ENCODE results near the gene TXK.
A peak's percentile ranks its signal among the peaks of the same experiment; 100 is the strongest.

The TXK gene

GRCh38 chr4:48153791-48154550, 19.9 kb upstream of the TXK start:
- ATAC-seq (replicated peaks) (peak in 1 of 2 donors; percentile 56), DNase-seq (no peak)
- Mint-ChIP-seq H3K36me3 (peaks cover 52 to 76% of the 10 kb centered on the region in 2 donors), H3K9me3 (peaks cover 11 to 16% of the 10 kb centered on the region in 2 donors), H3K27me3 (no peaks in the 10 kb centered on the region), H3K4me1 (no peaks in the 10 kb centered on the region), H3K27ac (no peak overlapping the region), H3K4me3 (no peak overlapping the region)

- DNase-seq (no peak), ATAC-seq (replicated peaks) (no peak)
- peaks cover 6 to 10% of the 10 kb centered on the region in 2 donors for H3K9me3 Mint-ChIP-seq
- H3K27me3 Mint-ChIP-seq: no peaks in the 10 kb centered on the region
- H3K4me3 Mint-ChIP-seq: no peak overlapping the region
- peaks cover 45 to 62% of the 10 kb centered on the region in 2 donors for H3K36me3 Mint-ChIP-seq
- no peak overlapping the region for H3K27ac Mint-ChIP-seq
- H3K4me1 Mint-ChIP-seq: no peaks in the 10 kb centered on the region
Measured at GRCh38 chr4:48152259-48152658, 18.2 kb upstream of the TXK start.

- ATAC-seq (replicated peaks): no peak
- Mint-ChIP-seq H3K27ac (no peak overlapping the region), H3K9me3 (peaks cover 3 to 5% of the 10 kb centered on the region in 2 donors), H3K4me1 (no peaks in the 10 kb centered on the region), H3K4me3 (no peak overlapping the region), H3K36me3 (peaks cover 26 to 49% of the 10 kb centered on the region in 2 donors), H3K27me3 (no peaks in the 10 kb centered on the region)
- no peak for DNase-seq
Measured at GRCh38 chr4:48149827-48150370, 15.8 kb upstream of the TXK start.

- H3K36me3 Mint-ChIP-seq: peaks cover 15 to 43% of the 10 kb centered on the region in 2 donors
- H3K9me3 Mint-ChIP-seq: no peaks in the 10 kb centered on the region
- DNase-seq: no peak
- no peaks in the 10 kb centered on the region for H3K4me1 Mint-ChIP-seq
- H3K27me3 Mint-ChIP-seq: no peaks in the 10 kb centered on the region
- H3K27ac Mint-ChIP-seq: no peak overlapping the region
- no peak overlapping the region for H3K4me3 Mint-ChIP-seq
- no peak for ATAC-seq (replicated peaks)
Measured at GRCh38 chr4:48147621-48148020, 13.6 kb upstream of the TXK start.

GRCh38 chr4:48141048-48141447, 7.0 kb upstream of the TXK start:
- H3K27ac Mint-ChIP-seq: no peak overlapping the region
- ATAC-seq (replicated peaks) (peak; percentile 61 to 69), DNase-seq (no peak)
- no peaks in the 10 kb centered on the region for H3K27me3 Mint-ChIP-seq
- peaks cover 28 to 66% of the 10 kb centered on the region in 2 donors for H3K36me3 Mint-ChIP-seq
- peaks cover 25 to 41% of the 10 kb centered on the region in 2 donors for H3K4me1 Mint-ChIP-seq
- no peak overlapping the region for H3K4me3 Mint-ChIP-seq
- no peaks in the 10 kb centered on the region for H3K9me3 Mint-ChIP-seq

GRCh38 chr4:48139691-48140090, 5.6 kb upstream of the TXK start:
- Mint-ChIP-seq H3K4me3 (no peak overlapping the region), H3K36me3 (peaks cover 38 to 70% of the 10 kb centered on the region in 2 donors), H3K27ac (no peak overlapping the region), H3K27me3 (no peaks in the 10 kb centered on the region), H3K9me3 (no peaks in the 10 kb centered on the region), H3K4me1 (peaks cover 25 to 41% of the 10 kb centered on the region in 2 donors)
- ATAC-seq (replicated peaks) (no peak), DNase-seq (no peak)

GRCh38 chr4:48138936-48139335, 4.9 kb upstream of the TXK start:
- Mint-ChIP-seq H3K27me3 (no peaks in the 10 kb centered on the region), H3K36me3 (peaks cover 35 to 64% of the 10 kb centered on the region in 2 donors), H3K4me1 (peaks cover 25 to 47% of the 10 kb centered on the region in 2 donors), H3K27ac (no peak overlapping the region), H3K4me3 (peak overlapping the region in 1 of 2 donors; percentile 7), H3K9me3 (no peaks in the 10 kb centered on the region)
- ATAC-seq (replicated peaks): peak; percentile 90 to 92
- DNase-seq: peak; percentile 7

GRCh38 chr4:48138511-48138910, 4.5 kb upstream of the TXK start:
- ATAC-seq (replicated peaks): no peak
- Mint-ChIP-seq H3K27ac (no peak overlapping the region), H3K4me3 (no peak overlapping the region), H3K36me3 (peaks cover 35 to 67% of the 10 kb centered on the region in 2 donors), H3K9me3 (no peaks in the 10 kb centered on the region), H3K4me1 (peaks cover 25 to 47% of the 10 kb centered on the region in 2 donors), H3K27me3 (no peaks in the 10 kb centered on the region)
- no peak for DNase-seq

- no peak for ATAC-seq (replicated peaks)
- Mint-ChIP-seq H3K9me3 (no peaks in the 10 kb centered on the region), H3K27ac (no peak overlapping the region), H3K4me3 (no peak overlapping the region), H3K36me3 (peaks cover 35 to 65% of the 10 kb centered on the region in 2 donors), H3K4me1 (peaks cover 25 to 47% of the 10 kb centered on the region in 2 donors), H3K27me3 (no peaks in the 10 kb centered on the region)
- DNase-seq: no peak
Measured at GRCh38 chr4:48137846-48138245, 3.8 kb upstream of the TXK start.

GRCh38 chr4:48133669-48134068, 381 bp downstream of the TXK start:
- H3K9me3 Mint-ChIP-seq: no peaks in the 10 kb centered on the region
- no peak overlapping the region for H3K4me3 Mint-ChIP-seq
- no peaks in the 10 kb centered on the region for H3K27me3 Mint-ChIP-seq
- H3K27ac Mint-ChIP-seq: no peak overlapping the region
- DNase-seq: no peak
- no peak for ATAC-seq (replicated peaks)
- H3K36me3 Mint-ChIP-seq: peaks cover 33 to 44% of the 10 kb centered on the region in 2 donors
- H3K4me1 Mint-ChIP-seq: peaks cover 18 to 32% of the 10 kb centered on the region in 2 donors

GRCh38 chr4:48131736-48132135, 2.3 kb downstream of the TXK start:
- no peak for ATAC-seq (replicated peaks)
- no peak for DNase-seq
- Mint-ChIP-seq H3K4me1 (peaks cover 17 to 25% of the 10 kb centered on the region in 2 donors), H3K4me3 (no peak overlapping the region), H3K27me3 (no peaks in the 10 kb centered on the region), H3K36me3 (peaks cover 18 to 30% of the 10 kb centered on the region in 2 donors), H3K27ac (no peak overlapping the region), H3K9me3 (no peaks in the 10 kb centered on the region)

GRCh38 chr4:48130100-48130499, 4.0 kb downstream of the TXK start:
- H3K4me1 Mint-ChIP-seq: peaks cover 17 to 25% of the 10 kb centered on the region in 2 donors
- no peaks in the 10 kb centered on the region for H3K9me3 Mint-ChIP-seq
- no peak overlapping the region for H3K27ac Mint-ChIP-seq
- DNase-seq: no peak
- no peaks in the 10 kb centered on the region for H3K27me3 Mint-ChIP-seq
- ATAC-seq (replicated peaks): no peak
- H3K4me3 Mint-ChIP-seq: no peak overlapping the region
- H3K36me3 Mint-ChIP-seq: peaks cover 7 to 16% of the 10 kb centered on the region in 2 donors

GRCh38 chr4:48129307-48130014, 4.6 kb downstream of the TXK start:
- Mint-ChIP-seq H3K9me3 (no peaks in the 10 kb centered on the region), H3K4me1 (peaks cover 17 to 23% of the 10 kb centered on the region in 2 donors), H3K4me3 (no peak overlapping the region), H3K27me3 (no peaks in the 10 kb centered on the region), H3K27ac (peak overlapping the region; percentile 82), H3K36me3 (peaks cover 4 to 12% of the 10 kb centered on the region in 2 donors)
- ATAC-seq (replicated peaks) (peak; percentile 30 to 40), DNase-seq (no peak)

- Mint-ChIP-seq H3K36me3 (peaks cover 4 to 8% of the 10 kb centered on the region in 2 donors), H3K27me3 (peaks cover 5 to 8% of the 10 kb centered on the region in 2 donors), H3K4me1 (peaks cover 17 to 19% of the 10 kb centered on the region in 2 donors), H3K27ac (peak overlapping the region; percentile 59), H3K9me3 (no peaks in the 10 kb centered on the region), H3K4me3 (peak overlapping the region in 1 of 2 donors; percentile 48)
- DNase-seq (peak; percentile 70), ATAC-seq (replicated peaks) (peak; percentile 96 to 97)
Measured at GRCh38 chr4:48127682-48128404, 6.2 kb downstream of the TXK start.

Measured in stimulated activated naive B cell treated with anti-CD40 and anti-IgM and Interleukin-4, amounts not matched to agents 10 μg/mL and 1 μg/mL and 100 μg/mL, for 72 hours (primary cell).